NOMO-1 (cell line): ENCODE data around the gene DAGLB.
"Not testable (repeated sequence)": the region's sequence is repeated elsewhere in the genome, so short reads cannot be mapped to it uniquely, and the experiment has no call there.

ENCODE experiments used
- DNase-seq, 2 experiments: peaks; one replicate each; lab custom pipeline; 2025; ENCODE audit not compliant: unreplicated experiment in 2 of 2; lab: John Stamatoyannopoulos, UW

Gene DAGLB

DNA sequence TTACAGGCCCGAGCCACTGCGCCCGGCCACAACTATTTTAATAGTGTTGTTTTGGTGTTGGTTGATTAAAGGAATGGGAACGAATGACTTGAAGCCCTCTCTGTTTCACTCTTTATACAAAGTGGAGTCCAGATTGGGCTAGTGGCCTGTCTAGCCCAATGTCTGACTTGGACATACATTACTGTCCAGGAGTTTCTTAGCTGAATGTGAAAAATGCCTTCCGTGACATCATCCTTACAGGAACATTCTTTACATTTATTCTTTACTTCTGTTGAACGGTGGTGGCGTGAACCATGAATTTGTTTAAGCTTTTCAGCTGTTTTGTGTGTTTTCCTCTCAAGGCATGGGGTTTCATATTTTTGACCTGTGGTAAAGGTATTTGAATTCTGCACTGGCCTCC, 67.9 kb downstream of the DAGLB start:
- no peak for DNase-seq

DNA sequence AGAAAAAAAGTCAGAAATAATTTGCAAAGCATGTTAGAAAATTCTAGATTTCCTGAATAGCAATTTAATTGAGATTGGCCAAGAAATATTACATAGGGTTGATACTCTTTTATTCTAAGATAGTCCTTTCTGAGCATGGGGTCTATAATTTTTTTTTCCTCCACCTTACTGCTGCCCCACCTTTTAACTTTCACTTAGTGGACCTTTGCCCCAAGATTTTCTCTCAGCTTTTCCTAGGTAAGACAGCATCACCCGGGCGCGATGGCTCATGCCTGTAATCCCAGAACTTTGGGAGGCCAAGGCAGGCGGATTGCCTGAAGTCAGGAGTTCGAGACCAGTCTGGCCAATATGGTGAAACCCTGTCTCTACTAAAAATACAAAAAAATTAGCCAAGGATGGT, 69.2 kb downstream of the DAGLB start:
- DNase-seq: not testable (repeated sequence)

DNA sequence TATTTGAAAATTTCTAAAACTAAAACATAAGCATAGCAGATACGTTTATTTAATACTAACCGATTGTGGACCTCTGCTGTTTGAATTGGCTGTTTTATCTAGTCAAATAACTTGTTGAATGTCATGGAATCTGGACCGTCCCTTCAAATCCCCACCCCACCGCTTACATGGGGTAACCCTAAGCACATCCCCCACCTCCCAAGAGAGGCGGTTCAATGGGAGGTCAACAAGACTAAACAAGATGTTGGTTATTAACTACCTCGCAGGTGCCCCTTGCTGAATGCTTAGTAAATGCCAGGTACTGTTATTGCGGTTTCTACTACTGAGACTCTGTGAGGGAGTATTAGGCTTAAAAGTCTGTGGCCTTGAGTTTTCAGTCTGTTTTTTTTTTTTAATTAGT, 70.9 kb downstream of the DAGLB start:
- no peak for DNase-seq

- DNase-seq: peak in 1 of 2 experiments; percentile 18
Measured at GRCh38 chr7:6375348-6376101, 72.2 kb downstream of the DAGLB start.

GRCh38 chr7:6367701-6368211, 80.0 kb downstream of the DAGLB start:
- DNase-seq: no peak

DNA sequence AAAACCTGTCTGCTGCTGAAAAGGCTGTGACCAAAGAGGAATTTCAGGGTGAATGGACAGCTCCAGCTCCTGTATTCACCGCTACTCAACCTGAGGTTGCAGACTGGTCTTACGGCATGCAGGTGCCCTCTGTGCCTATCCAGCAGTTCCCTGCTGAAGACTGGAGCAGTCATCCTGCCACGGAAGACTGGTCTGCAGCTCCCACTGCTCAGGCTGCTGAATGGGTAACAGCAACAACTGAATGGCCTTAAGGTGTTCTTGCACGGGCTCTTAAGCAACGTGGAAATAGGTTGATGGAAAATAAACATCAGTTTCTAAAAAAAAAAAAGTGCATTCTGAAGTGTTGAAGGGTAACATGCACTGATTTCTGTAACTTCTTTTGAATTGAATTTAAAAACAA, 82.3 kb downstream of the DAGLB start:
- no peak for DNase-seq

- DNase-seq: peak in 1 of 2 experiments; percentile 61
Measured at GRCh38 chr7:6360841-6361240, 86.9 kb downstream of the DAGLB start.

DNA sequence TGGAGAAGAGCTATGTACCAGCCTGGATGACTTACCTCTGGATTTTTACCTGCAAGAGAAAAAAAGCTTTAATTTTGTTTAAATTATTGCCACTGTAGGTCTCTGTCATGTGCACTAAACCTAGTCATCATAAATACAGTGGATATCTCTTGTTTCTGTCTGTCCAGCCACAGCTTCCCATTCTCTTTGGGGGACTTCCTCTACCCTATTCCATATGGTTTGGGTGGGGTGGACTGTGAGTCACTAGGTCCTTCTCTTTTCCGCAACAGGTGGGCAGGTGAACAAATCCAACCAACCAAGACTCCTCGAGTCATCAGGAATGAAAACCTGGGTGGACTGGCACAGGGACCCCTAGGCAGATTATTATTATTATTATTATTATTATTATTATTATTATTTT, 88.0 kb downstream of the DAGLB start:
- peak in 1 of 2 experiments; percentile 15 for DNase-seq
